ENCODE data around the gene ARAP1. TPM values are rescaled to one million over a fixed set of nuclear protein-coding genes. Genes with fewer than 3 reads are reported as not detected.

Gene ARAP1
- total and polyA plus RNA-seq, 7 donors: 31.9 to 135 (median 61.5) TPM

DNA sequence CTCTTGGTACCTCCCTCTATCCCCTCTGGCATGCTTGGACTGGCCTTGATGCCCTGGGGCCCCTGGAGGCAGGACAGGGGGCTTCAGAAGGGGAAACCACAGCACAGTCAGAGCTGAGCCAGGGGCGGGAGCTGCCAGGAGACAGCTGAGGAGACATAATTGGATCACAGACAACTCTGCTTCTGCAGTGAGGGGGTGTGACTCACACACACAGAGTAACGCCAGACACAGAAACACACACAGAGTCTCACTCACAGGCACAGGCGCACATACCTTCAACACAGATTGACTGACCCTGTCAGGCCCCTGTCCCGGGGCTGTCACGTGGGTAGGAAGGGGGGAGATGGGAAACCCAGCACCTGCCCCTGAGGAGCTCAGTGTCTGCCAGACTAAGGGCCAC is 21.1 kb upstream of the ARAP1 start:
- H3K4me1 ChIP-seq: peaks cover 0 to 42% (median 40%) of the 10 kb centered on the region in 4 donors
- peak overlapping the region in 3 of 4 donors; percentile 46 to 76 (median 63) for H3K27ac ChIP-seq
- intact Hi-C loops (cut with DNase I): loop anchor here (2.0 kb wide), 1 partner anchor 18 kb away; no protein-coding TSS in a partner anchor
- no peaks in the 10 kb centered on the region for H3K36me3 ChIP-seq
- WGBS, 2 donors: 39 to 63% methylated on average over 5 of the region's 5 CpGs
- TF ChIP-seq POLR2A (IDR thresholded peaks at IDR 0.05) (no peak), POLR2AphosphoS5 (IDR thresholded peaks at IDR 0.05) (peak in 2 of 4 donors; percentile 12 to 63)
- H3K9me3 ChIP-seq: no peaks in the 10 kb centered on the region
- peak; percentile 88 for DNase-seq
- no peaks in the 10 kb centered on the region for H3K27me3 ChIP-seq
- no peak overlapping the region for H3K4me3 ChIP-seq

- intact Hi-C loops (cut with DNase I): loop anchor here (2.0 kb wide), 1 partner anchor 17 kb away; no protein-coding TSS in a partner anchor
- WGBS, 2 donors: 68 to 88% methylated on average over 12 of the region's 12 CpGs
These were observed 19.9 kb upstream of the ARAP1 start for GRCh38 chr11:72772059-72772458.

DNA sequence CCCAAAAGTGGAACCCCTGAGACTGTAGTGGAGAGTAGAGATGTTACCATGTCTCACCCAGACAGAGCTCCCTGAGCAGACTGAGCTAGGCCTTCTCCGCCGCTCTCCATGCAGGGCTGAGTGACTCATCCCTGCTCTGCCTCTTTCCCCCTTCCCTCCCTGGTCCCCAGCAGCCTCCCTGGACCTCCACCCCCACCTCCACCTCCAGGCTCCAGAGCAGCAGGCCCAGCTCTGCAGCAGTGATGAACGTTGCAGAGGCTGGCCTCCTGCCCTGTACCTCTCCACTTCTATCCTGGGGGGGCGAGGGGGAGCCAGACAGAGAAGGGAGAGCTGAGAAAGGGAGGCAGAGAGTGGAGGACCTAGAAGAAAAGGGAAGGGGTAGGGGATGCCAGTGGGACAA is 19.3 kb upstream of the ARAP1 start:
- peaks cover 0 to 42% (median 40%) of the 10 kb centered on the region in 4 donors for H3K4me1 ChIP-seq
- 56 to 68% methylated on average over 4 of the region's 4 CpGs for WGBS, 2 donors
- no peaks in the 10 kb centered on the region for H3K36me3 ChIP-seq
- no peak overlapping the region for H3K4me3 ChIP-seq
- TF ChIP-seq CTCF (IDR thresholded peaks at IDR 0.05) (no peak), POLR2A (IDR thresholded peaks at IDR 0.05) (no peak), EP300 (IDR thresholded peaks at IDR 0.05) (no peak), POLR2AphosphoS5 (IDR thresholded peaks at IDR 0.05) (no peak)
- peak overlapping the region in 3 of 4 donors; percentile 23 to 35 (median 25) for H3K27ac ChIP-seq
- DNase-seq: no peak
- H3K27me3 ChIP-seq: no peaks in the 10 kb centered on the region
- H3K9me3 ChIP-seq: no peaks in the 10 kb centered on the region
- intact Hi-C loops (cut with DNase I): no loop called here

More at GRCh38 chr11:72772059-72772458, 19.9 kb upstream of the ARAP1 start:
- TF ChIP-seq CTCF (IDR thresholded peaks at IDR 0.05): no peak
- no peak for TF ChIP-seq POLR2AphosphoS5 (IDR thresholded peaks at IDR 0.05)
- TF ChIP-seq EP300 (IDR thresholded peaks at IDR 0.05): no peak
- no peak for TF ChIP-seq POLR2A (IDR thresholded peaks at IDR 0.05)
- DNase-seq: no peak
- H3K27ac ChIP-seq: peak overlapping the region in 3 of 4 donors; percentile 25 to 63 (median 35)
- no peaks in the 10 kb centered on the region for H3K9me3 ChIP-seq
- H3K27me3 ChIP-seq: no peaks in the 10 kb centered on the region
- H3K36me3 ChIP-seq: no peaks in the 10 kb centered on the region
- H3K4me3 ChIP-seq: no peak overlapping the region
- peaks cover 0 to 42% (median 40%) of the 10 kb centered on the region in 4 donors for H3K4me1 ChIP-seq

GRCh38 chr11:72770799-72771198 is 18.6 kb upstream of the ARAP1 start:
- intact Hi-C loops (cut with DNase I): no loop called here
- Histone ChIP-seq H3K4me3 (no peak overlapping the region), H3K36me3 (no peaks in the 10 kb centered on the region), H3K27me3 (no peaks in the 10 kb centered on the region), H3K9me3 (no peaks in the 10 kb centered on the region), H3K4me1 (peaks cover 0 to 42% (median 40%) of the 10 kb centered on the region in 4 donors), H3K27ac (peak overlapping the region in 1 of 4 donors; percentile 35)
- TF ChIP-seq EP300 (IDR thresholded peaks at IDR 0.05) (no peak), POLR2AphosphoS5 (IDR thresholded peaks at IDR 0.05) (no peak), POLR2A (IDR thresholded peaks at IDR 0.05) (no peak), CTCF (IDR thresholded peaks at IDR 0.05) (no peak)
- no peak for DNase-seq
- WGBS, 2 donors: 61 to 83% methylated on average over 3 of the region's 3 CpGs

GRCh38 chr11:72769680-72770079 is 17.5 kb upstream of the ARAP1 start:
- TF ChIP-seq POLR2AphosphoS5 (IDR thresholded peaks at IDR 0.05): no peak
- no peak for TF ChIP-seq POLR2A (IDR thresholded peaks at IDR 0.05)
- TF ChIP-seq CTCF (IDR thresholded peaks at IDR 0.05): no peak
- TF ChIP-seq EP300 (IDR thresholded peaks at IDR 0.05): no peak
- no peaks in the 10 kb centered on the region for H3K36me3 ChIP-seq
- no peaks in the 10 kb centered on the region for H3K27me3 ChIP-seq
- peaks cover 0 to 39% (median 37%) of the 10 kb centered on the region in 4 donors for H3K4me1 ChIP-seq
- no peak for DNase-seq
- no peak overlapping the region for H3K27ac ChIP-seq
- intact Hi-C loops (cut with DNase I): no loop called here
- no peaks in the 10 kb centered on the region for H3K9me3 ChIP-seq
- WGBS, 2 donors: 48 to 72% methylated on average over 4 of the region's 4 CpGs
- no peak overlapping the region for H3K4me3 ChIP-seq

Measured in sigmoid colon (tissue), 7 donors.